Trophoblast cell (in vitro differentiated cells and primary cell): Measurements from ENCODE around the gene FLT3.

Experiments used
- DNase-seq, 2 donors: peaks; one replicate each; pipeline ENCODE4 v3.0.0-alpha.2; 2016
- H2AFZ ChIP-seq: 2 replicates; pipeline ENCODE4 v1.6.1; 2013; ENCODE audit warnings: low read length, moderate library complexity, mild to moderate bottlenecking; ENCODE audit not compliant: insufficient read depth, poor library complexity
- H2AK5ac ChIP-seq: 2 replicates; pipeline ENCODE4 v1.6.1; 2013; ENCODE audit warnings: mild to moderate bottlenecking, low read length
- H2BK120ac ChIP-seq: 2 replicates; pipeline ENCODE4 v1.6.1; 2013; ENCODE audit warnings: low read length, mild to moderate bottlenecking, moderate library complexity; ENCODE audit not compliant: insufficient read depth, poor library complexity
- H2BK12ac ChIP-seq: 2 replicates; pipeline ENCODE4 v1.6.1; 2013; ENCODE audit warnings: mild to moderate bottlenecking, low read length, moderate library complexity
- H2BK5ac ChIP-seq: 2 replicates; pipeline ENCODE4 v1.6.1; 2013; ENCODE audit warnings: low read length, low read depth, moderate library complexity, mild to moderate bottlenecking; ENCODE audit not compliant: poor library complexity
- H3K14ac ChIP-seq: 2 replicates; pipeline ENCODE4 v1.6.1; 2013; ENCODE audit warnings: mild to moderate bottlenecking, low read length
- H3K18ac ChIP-seq: 2 replicates; pipeline ENCODE4 v1.6.1; 2013; ENCODE audit warnings: mild to moderate bottlenecking, low read length
- H3K23ac ChIP-seq: 2 replicates; pipeline ENCODE4 v1.6.1; 2013; ENCODE audit warnings: low read length
- H3K27ac ChIP-seq: 2 replicates; pipeline ENCODE4 v1.5.1; 2013; ENCODE audit warnings: low read depth, mild to moderate bottlenecking, inconsistent platforms, low read length, moderate library complexity
- H3K27me3 ChIP-seq: 2 replicates; pipeline ENCODE4 v1.6.1; 2013; ENCODE audit warnings: inconsistent platforms, mild to moderate bottlenecking, low read length, moderate library complexity; ENCODE audit not compliant: insufficient read depth
- H3K36me3 ChIP-seq, 2 experiments: 1 replicate in 1 of 2; 2 replicates in 1 of 2; pipeline ENCODE4 v1.6.1; 2013; ENCODE audit warnings: low read length in 2 of 2, mild to moderate bottlenecking in 2 of 2, moderate library complexity in 1 of 2; ENCODE audit not compliant: insufficient read depth in 2 of 2, control insufficient read depth in 1 of 2
- H3K4ac ChIP-seq: 2 replicates; pipeline ENCODE4 v1.6.1; 2013; ENCODE audit warnings: low read depth, mild to moderate bottlenecking, low read length, moderate library complexity
- H3K4me1 ChIP-seq, 2 experiments: 1 replicate in 1 of 2; 2 replicates in 1 of 2; pipeline ENCODE4 v1.6.1; 2013; ENCODE audit warnings: low read length in 2 of 2, mild to moderate bottlenecking in 2 of 2, moderate library complexity in 1 of 2; ENCODE audit not compliant: insufficient read depth in 2 of 2, control insufficient read depth in 1 of 2
- H3K4me2 ChIP-seq: 2 replicates; pipeline ENCODE4 v1.6.1; 2013; ENCODE audit warnings: inconsistent platforms, mild to moderate bottlenecking, low read length, moderate library complexity
- H3K4me3 ChIP-seq: 2 replicates; pipeline ENCODE4 v1.5.1; 2013; ENCODE audit warnings: mild to moderate bottlenecking, low read depth, low read length, inconsistent platforms
- H3K79me1 ChIP-seq: one replicate; pipeline ENCODE4 v1.6.1; 2013; ENCODE audit warnings: low read length
- H3K79me2 ChIP-seq: 2 replicates; pipeline ENCODE4 v1.6.1; 2013; ENCODE audit warnings: low read length, mild to moderate bottlenecking; ENCODE audit not compliant: control insufficient read depth, insufficient read depth, poor library complexity
- H3K9ac ChIP-seq: 2 replicates; pipeline ENCODE4 v1.6.1; 2013; ENCODE audit warnings: mild to moderate bottlenecking, low read length
- H3K9me3 ChIP-seq: 2 replicates; pipeline ENCODE4 v1.6.1; 2013; ENCODE audit warnings: low read depth, mild to moderate bottlenecking, control low read depth, inconsistent platforms, low read length; ENCODE audit not compliant: insufficient read depth
- H4K12ac ChIP-seq: 2 replicates; pipeline ENCODE4 v1.6.1; 2013; ENCODE audit warnings: low read depth, mild to moderate bottlenecking, low read length, moderate library complexity
- H4K8ac ChIP-seq: 2 replicates; pipeline ENCODE4 v1.6.1; 2013; ENCODE audit warnings: low read depth, mild to moderate bottlenecking, low read length, moderate library complexity
- H4K91ac ChIP-seq: one replicate; pipeline ENCODE4 v1.6.1; 2013; ENCODE audit warnings: low read depth, mild to moderate bottlenecking, low read length, moderate library complexity
- WGBS: extraction: QIAGEN DNeasy Blood & Tissue Kit; methylation state at CpG from one replicate; pipeline ENCODE4 v1.1.7; 2013; ENCODE audit warnings: missing lambda C conversion rate; ENCODE audit not compliant: insufficient read length, insufficient coverage; ENCODE audit errors: extremely low coverage; 5-methylcytosine and 5-hydroxymethylcytosine counted together

Gene FLT3

DNA sequence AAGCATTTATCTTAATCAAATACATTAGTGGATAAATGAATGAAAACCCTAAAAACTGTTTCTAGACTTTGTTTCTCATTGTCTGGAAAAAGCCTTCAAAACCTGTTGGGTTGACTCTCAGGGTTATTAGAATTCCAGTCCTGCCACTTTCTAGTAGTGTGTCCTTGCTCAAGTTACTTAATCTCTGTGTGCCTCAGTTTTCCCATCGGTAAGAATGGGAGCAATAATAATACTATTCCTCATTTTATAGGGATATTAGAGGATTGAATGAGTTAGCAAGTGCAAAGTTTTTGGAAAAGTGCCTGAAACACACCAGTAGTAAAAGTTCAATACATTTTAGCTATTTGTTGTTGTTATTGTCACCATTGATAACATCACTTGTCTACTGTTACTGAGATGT lies 114.8 kb downstream of the FLT3 start:
- H4K91ac ChIP-seq = no peak overlapping the region
- no peak for DNase-seq
- no peak overlapping the region for H2AK5ac ChIP-seq
- H4K8ac ChIP-seq = no peak overlapping the region
- H2BK5ac ChIP-seq = no peak overlapping the region
- H3K4me1 ChIP-seq = no peaks in the 10 kb centered on the region
- no peaks in the 10 kb centered on the region for H3K79me1 ChIP-seq
- no peak overlapping the region for H3K23ac ChIP-seq
- WGBS = no CpG with 5 or more reads among the region's 1 CpG
- H2AFZ ChIP-seq = no peak overlapping the region
- H3K27me3 ChIP-seq = peaks cover 22% of the 10 kb centered on the region
- H3K4me2 ChIP-seq = no peak overlapping the region
- H3K18ac ChIP-seq = no peak overlapping the region
- no peaks in the 10 kb centered on the region for H3K9me3 ChIP-seq
- no peaks in the 10 kb centered on the region for H3K79me2 ChIP-seq
- no peak overlapping the region for H4K12ac ChIP-seq
- no peak overlapping the region for H3K27ac ChIP-seq
- no peak overlapping the region for H2BK120ac ChIP-seq
- H3K4me3 ChIP-seq = no peak overlapping the region
- H3K14ac ChIP-seq = no peak overlapping the region
- no peak overlapping the region for H3K4ac ChIP-seq
- H3K36me3 ChIP-seq = no peaks in the 10 kb centered on the region
- H2BK12ac ChIP-seq = no peak overlapping the region
- no peak overlapping the region for H3K9ac ChIP-seq

DNA sequence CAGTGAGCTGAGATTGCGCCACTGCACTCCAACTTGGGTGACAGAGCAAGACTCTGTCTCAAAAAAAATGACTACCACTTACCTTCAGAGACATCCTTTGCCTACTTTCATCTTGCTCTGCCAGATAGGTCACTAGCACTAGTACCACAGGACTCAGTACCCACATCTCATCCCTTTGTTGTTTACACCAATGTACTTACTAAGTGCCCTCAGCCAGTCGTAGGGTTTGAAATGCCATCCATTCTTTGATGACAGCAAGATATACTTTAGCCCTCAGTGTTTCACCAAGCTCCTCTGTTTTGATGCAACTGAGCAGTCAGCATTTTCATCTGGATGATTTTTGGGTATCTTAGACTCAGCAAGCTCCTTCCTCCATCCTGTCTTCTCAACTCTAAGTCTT lies 118.0 kb downstream of the FLT3 start:
- Histone ChIP-seq H3K4me2 (no peak overlapping the region), H2BK120ac (no peak overlapping the region), H3K9me3 (peaks cover 5% of the 10 kb centered on the region), H2AK5ac (no peak overlapping the region), H3K23ac (no peak overlapping the region), H3K79me1 (no peaks in the 10 kb centered on the region), H4K12ac (no peak overlapping the region), H4K8ac (no peak overlapping the region), H3K27me3 (peaks cover 54% of the 10 kb centered on the region), H3K18ac (no peak overlapping the region), H4K91ac (no peak overlapping the region), H2BK12ac (no peak overlapping the region), H3K79me2 (no peaks in the 10 kb centered on the region), H3K4ac (no peak overlapping the region), H3K14ac (no peak overlapping the region), H2AFZ (no peak overlapping the region), H3K4me1 (peaks cover 3 to 6% of the 10 kb centered on the region in 2 experiments), H2BK5ac (no peak overlapping the region), H3K4me3 (no peak overlapping the region), H3K36me3 (no peaks in the 10 kb centered on the region), H3K27ac (no peak overlapping the region), H3K9ac (no peak overlapping the region)
- WGBS = no CpG with 5 or more reads among the region's 2 CpGs
- peak in 1 of 2 donors; percentile 54 for DNase-seq

DNA sequence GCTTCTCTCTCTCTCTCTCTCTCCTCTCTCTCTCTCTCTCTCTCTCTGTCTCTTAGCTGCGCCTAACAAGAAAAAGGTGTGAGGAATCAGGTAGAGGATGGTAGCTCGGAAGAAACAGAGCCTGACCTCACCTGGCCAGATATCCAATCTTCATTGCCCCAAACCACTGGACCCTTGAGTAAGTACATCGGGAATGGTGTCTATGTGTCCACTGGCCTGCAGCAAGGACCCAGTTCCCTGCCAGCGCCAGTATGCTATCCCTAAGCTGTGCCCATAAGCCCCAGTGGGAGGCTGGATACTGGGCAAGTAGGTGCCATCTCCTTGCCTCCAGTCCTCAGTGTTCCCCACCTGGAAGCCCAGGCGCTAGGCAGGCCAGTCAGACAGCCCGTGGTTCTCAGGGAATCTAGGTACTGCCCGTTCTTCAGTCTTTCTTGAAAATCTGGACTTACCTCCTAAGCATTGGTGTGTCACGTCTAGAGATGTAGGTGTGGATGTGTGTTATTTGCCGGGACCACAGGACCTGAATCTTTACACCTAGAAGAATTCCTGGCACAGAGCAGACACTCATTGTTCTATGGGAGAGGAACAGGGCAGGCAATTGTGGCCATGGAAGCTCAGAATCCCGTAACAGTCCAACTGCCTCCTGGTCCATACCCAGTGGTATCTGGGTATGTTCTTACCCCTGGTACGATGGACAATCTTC lies 119.2 kb downstream of the FLT3 start:
- Histone ChIP-seq H4K8ac (no peak overlapping the region), H2BK12ac (no peak overlapping the region), H3K79me2 (no peaks in the 10 kb centered on the region), H3K4me3 (no peak overlapping the region), H4K91ac (no peak overlapping the region), H3K27ac (no peak overlapping the region), H2BK5ac (no peak overlapping the region), H3K79me1 (no peaks in the 10 kb centered on the region), H4K12ac (no peak overlapping the region), H3K9me3 (peaks cover 5% of the 10 kb centered on the region), H3K9ac (no peak overlapping the region), H2AK5ac (no peak overlapping the region), H3K27me3 (peaks cover 65% of the 10 kb centered on the region), H3K36me3 (no peaks in the 10 kb centered on the region), H2BK120ac (no peak overlapping the region), H3K4ac (no peak overlapping the region), H3K4me1 (peaks cover 3 to 6% of the 10 kb centered on the region in 2 experiments), H3K18ac (no peak overlapping the region), H3K14ac (no peak overlapping the region), H3K23ac (no peak overlapping the region), H3K4me2 (no peak overlapping the region), H2AFZ (no peak overlapping the region)
- no CpG with 5 or more reads among the region's 11 CpGs for WGBS
- no peak for DNase-seq

DNA sequence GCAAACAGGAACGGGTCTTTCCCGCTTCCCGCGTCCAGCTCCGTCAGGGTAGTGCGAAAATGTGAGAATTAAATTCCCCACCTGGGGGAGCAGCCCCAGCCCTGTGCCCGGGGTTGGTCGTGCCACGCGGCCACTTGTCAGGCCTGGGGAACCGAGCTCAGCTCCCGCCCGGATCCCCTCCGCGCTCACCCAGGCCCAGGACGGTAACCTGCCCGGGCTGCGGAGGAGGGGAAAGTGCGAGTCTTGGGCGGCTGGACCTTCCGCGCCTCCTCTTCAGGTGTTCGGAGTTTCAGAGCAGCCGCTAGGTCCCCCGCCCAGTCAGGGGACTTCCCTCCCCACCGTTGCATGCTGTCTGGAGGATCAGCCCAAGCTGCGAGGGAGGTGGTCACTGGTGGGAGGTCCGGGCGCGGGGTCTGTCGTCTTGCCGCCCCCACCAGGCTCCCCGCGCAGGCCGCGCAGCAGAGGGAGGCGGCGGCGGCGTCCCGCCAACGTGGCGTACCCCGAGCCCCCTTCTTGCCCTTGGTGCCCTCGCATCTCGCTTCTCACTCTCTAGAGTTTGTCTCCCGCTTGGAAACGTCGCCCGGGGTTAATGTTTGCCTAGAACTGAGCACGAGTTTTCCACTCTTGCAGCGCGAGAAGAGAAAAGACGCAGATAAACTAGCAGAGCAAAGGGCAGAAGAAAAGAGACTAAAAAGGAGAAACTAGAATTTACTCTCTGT lies 119.9 kb downstream of the FLT3 start:
- Histone ChIP-seq H3K27ac (no peak overlapping the region), H3K4me1 (peaks cover 3 to 6% of the 10 kb centered on the region in 2 experiments), H4K91ac (no peak overlapping the region), H3K79me1 (no peaks in the 10 kb centered on the region), H3K9me3 (peaks cover 5% of the 10 kb centered on the region), H3K23ac (no peak overlapping the region), H3K27me3 (peaks cover 72% of the 10 kb centered on the region), H2BK120ac (no peak overlapping the region), H4K8ac (no peak overlapping the region), H3K18ac (no peak overlapping the region), H4K12ac (no peak overlapping the region), H2BK12ac (no peak overlapping the region), H2AK5ac (no peak overlapping the region), H3K4ac (no peak overlapping the region), H2AFZ (no peak overlapping the region), H3K36me3 (no peaks in the 10 kb centered on the region), H2BK5ac (no peak overlapping the region), H3K9ac (no peak overlapping the region), H3K79me2 (no peaks in the 10 kb centered on the region), H3K4me2 (no peak overlapping the region), H3K14ac (no peak overlapping the region), H3K4me3 (no peak overlapping the region)
- DNase-seq = no peak
- no CpG with 5 or more reads among the region's 54 CpGs for WGBS
